K562 (cell line): ENCODE results near the gene NPAS3. TPM values are rescaled to one million over a fixed set of nuclear protein-coding genes. Genes with fewer than 3 reads are reported as not detected.

ENCODE experiments used
- ATAC-seq: fragments of 200-7000 bp; cut with Tn5 transposase; 3 replicates; pipeline ENCODE4 v1.9.1; 2020; ENCODE audit warnings: moderate library complexity
- BruUV-seq: library from RNA; stranded (reverse); fragments of 400-500 nt; replicated peaks from 2 replicates; lab custom pipeline; 2021; lab: Mats Ljungman, UMichigan
- CTCF ChIA-PET: fragments of 300-600 bp; formaldehyde crosslinking; extraction: SDS; loops from one replicate; lab custom pipeline; 2021; ENCODE audit warnings: low intra/inter-chr PET ratio; lab: Yijun Ruan, JAX
- POLR2A ChIA-PET: fragments of 300-600, 350-650 bp; sonication (Branson Sonifier 250); formaldehyde crosslinking; extraction: SDS; loops from one replicate; lab custom pipeline; 2021; ENCODE audit warnings: antibody characterized with exemption, inconsistent platforms; lab: Yijun Ruan, JAX
- DNase-seq, 4 experiments: peaks; one replicate each; pipeline versions ENCODE4 v3.0.0 to v3.0.0-alpha.2; 2011 to 2018; ENCODE audit warnings: low spot score in 3 of 4, mixed read lengths in 3 of 4; ENCODE audit errors: extremely low read depth in 1 of 4
- FAIRE-seq: peaks from 2 replicates; lab custom pipeline; 2011; peaks lifted over from hg19 to GRCh38; lab: Jason Lieb, UNC
- H2AFZ ChIP-seq: 2 replicates; pipeline ENCODE4 v1.6.0; 2011; ENCODE audit warnings: low read depth, low read length, control low read depth, inconsistent platforms
- H3K27ac ChIP-seq: fragments of 200-600 bp; 3 replicates; pipeline ENCODE4 v1.8.0; 2011; ENCODE audit warnings: low read depth, mild to moderate bottlenecking, control low read depth, inconsistent platforms, low read length, moderate library complexity, mixed read lengths; ENCODE audit errors: extremely low read depth
- H3K27me3 ChIP-seq, 2 experiments: fragments of 300-600 bp in 1 of 2; 2 replicates in 1 of 2; 3 replicates in 1 of 2; pipeline versions ENCODE4 v1.6.0 to v1.8.0; 2011; ENCODE audit warnings: inconsistent platforms in 2 of 2, low read length in 2 of 2, mild to moderate bottlenecking in 1 of 2, mixed read lengths in 1 of 2, moderate library complexity in 1 of 2; ENCODE audit not compliant: control insufficient read depth in 2 of 2, insufficient read depth in 2 of 2
- H3K36me3 ChIP-seq: fragments of 300-600 bp; 3 replicates; pipeline ENCODE4 v1.8.0; 2011; ENCODE audit warnings: mild to moderate bottlenecking, low read length, inconsistent platforms; ENCODE audit not compliant: control insufficient read depth, insufficient read depth
- H3K4me1 ChIP-seq, 2 experiments: fragments of 200-600 bp in 1 of 2; replicated peaks in 1 of 2; 2 replicates in 1 of 2; 3 replicates in 1 of 2; pipeline versions ENCODE4 v1.5.1 to v1.8.0; 2011; ENCODE audit warnings: inconsistent platforms in 2 of 2, low read length in 2 of 2, mild to moderate bottlenecking in 1 of 2, mixed read lengths in 1 of 2, moderate library complexity in 1 of 2; ENCODE audit not compliant: control insufficient read depth in 2 of 2, insufficient read depth in 2 of 2
- H3K4me2 ChIP-seq: 2 replicates; pipeline ENCODE4 v1.6.1; 2011; ENCODE audit warnings: low read length, control low read depth, inconsistent platforms, mixed read lengths; ENCODE audit not compliant: insufficient read depth
- H3K4me3 ChIP-seq: fragments of 200-600 bp; sonication (generic), shearing (Covaris generic); 2 replicates; pipeline ENCODE4 v1.5.1; 2016; ENCODE audit warnings: control low read depth, inconsistent platforms
- H3K79me2 ChIP-seq: fragments of 200-600 bp; 3 replicates; pipeline ENCODE4 v1.8.0; 2011; ENCODE audit warnings: low read length, inconsistent platforms; ENCODE audit not compliant: control insufficient read depth, insufficient read depth
- H3K9ac ChIP-seq, 2 experiments: 2 replicates each; pipeline versions ENCODE4 v1.6.0 to v1.6.1; 2011; ENCODE audit warnings: low read depth in 2 of 2, low read length in 2 of 2, control low read depth in 1 of 2, inconsistent platforms in 1 of 2, mild to moderate bottlenecking in 1 of 2, mixed read lengths in 1 of 2; ENCODE audit not compliant: insufficient read depth in 1 of 2
- H3K9me1 ChIP-seq: one replicate; pipeline ENCODE4 v1.6.0; 2011; ENCODE audit warnings: inconsistent platforms, mild to moderate bottlenecking, low read length, moderate library complexity; ENCODE audit not compliant: control insufficient read depth, insufficient read depth
- H3K9me3 ChIP-seq: replicated peaks from 2 replicates; pipeline ENCODE4 v1.5.1; 2011; ENCODE audit warnings: low read depth, low read length, inconsistent platforms; ENCODE audit not compliant: control insufficient read depth, insufficient read depth
- H4K20me1 ChIP-seq: replicated peaks from 2 replicates; pipeline ENCODE4 v1.6.1; 2011; ENCODE audit warnings: low read length, inconsistent platforms, mixed read lengths; ENCODE audit not compliant: control insufficient read depth, insufficient read depth
- ESRRA ChIP-seq: fragments of 450-650 bp; IDR thresholded peaks from 2 replicates; pipeline ENCODE4 v1.6.1; 2014; ENCODE audit warnings: low read depth, mild to moderate bottlenecking, moderate library complexity, borderline replicate concordance
- LEF1 ChIP-seq: fragments of 450-650 bp; IDR thresholded peaks from 2 replicates; pipeline ENCODE4 v1.6.1; 2016; ENCODE audit warnings: mild to moderate bottlenecking
- NFRKB ChIP-seq: fragments of 450-650 bp; IDR thresholded peaks from 2 replicates; pipeline ENCODE4 v1.6.1; 2016; ENCODE audit warnings: low read depth
- RBM15 ChIP-seq: fragments of 200-400 bp; formaldehyde crosslinking; IDR thresholded peaks from 2 replicates; pipeline ENCODE4 v1.6.1; 2018; ENCODE audit warnings: mild to moderate bottlenecking, low read length, moderate library complexity; ENCODE audit not compliant: insufficient read depth
- TGIF2 ChIP-seq: sonication (generic); formaldehyde crosslinking; IDR thresholded peaks from 2 replicates; pipeline ENCODE4 v1.8.1; 2022; ENCODE audit warnings: mild to moderate bottlenecking, missing genetic modification reagents, moderate library complexity
- ZNF212 ChIP-seq: fragments of 450-650 bp; formaldehyde crosslinking; IDR thresholded peaks from 2 replicates; pipeline ENCODE4 v1.4.0; 2020; ENCODE audit warnings: mild to moderate bottlenecking
- ZNF3 ChIP-seq: fragments of 250-450 bp; sonication (Bioruptor Pico); IDR thresholded peaks from 2 replicates; pipeline ENCODE4 v1.5.0; 2021; ENCODE audit warnings: mild to moderate bottlenecking, moderate library complexity
- WGBS: fragments of 100-300 bp; shearing (Covaris generic); methylation state at CpG from one replicate; pipeline ENCODE4 v1.1.6; 2016; ENCODE audit warnings: low coverage, mixed read lengths; ENCODE audit not compliant: insufficient coverage; ENCODE audit errors: missing lambda C conversion rate; 5-methylcytosine and 5-hydroxymethylcytosine counted together
- in situ Hi-C: fragments of 300-500 bp; cut with MboI; formaldehyde crosslinking; loops from 4 replicates; pipeline ENCODE4 v1.15.0; 2018; ENCODE audit warnings: inconsistent platforms, mixed read lengths
- intact Hi-C: fragments of 100-400 bp; cut with micrococcal nuclease; formaldehyde crosslinking; loops from 2 replicates; pipeline ENCODE4 v1.14.2; 2022
- polyA plus RNA-seq, 8 experiments: library from polyadenylated mRNA; depleted of rRNA in 4 of 8; stranded (reverse) in 5 of 8; unstranded in 3 of 8; fragments of >200 nt; fragmentation: Nextera tagmentation in 2 of 8; fragmentation: Illumina TruSeq in 1 of 8; extraction: Ambion mirVana in 2 of 8; extraction: Trizol in 1 of 8; gene quantifications; 2 replicates each; pipeline versions ENCODE4 v1.2.1 to v1.2.3, GENCODE V29; 2011 to 2014; ENCODE audit warnings: inconsistent platforms in 1 of 8, missing spikeins in 1 of 8
- total RNA-seq, 7 experiments: library from RNA; depleted of rRNA in 6 of 7; stranded (reverse); fragments of >200 nt in 6 of 7; fragmentation: Illumina TruSeq in 2 of 7; extraction: Trizol in 2 of 7; gene quantifications; 2 replicates each; pipeline versions ENCODE4 v1.2.1 to v1.2.3, GENCODE V29; 2011 to 2021; ENCODE audit warnings: low replicate concordance in 1 of 7
- TF ChIP-seq, protein P1 (sequence below): fragments of 450-650 bp; IDR thresholded peaks from 2 replicates; pipeline ENCODE4 v1.7.0; 2016; ENCODE audit warnings: borderline replicate concordance
- TF ChIP-seq, protein P2 (sequence below): IDR thresholded peaks from 2 replicates; pipeline ENCODE4 v1.6.1; 2012; ENCODE audit warnings: low read depth, low read length, improper control_type of control experiment, borderline replicate concordance

NPAS3 gene
- total and polyA plus RNA-seq, 9 of the 15 experiments (the other 6 are each of a cell fraction or from before 2014, with no cell fraction given): 0.04 TPM; not detected in 8

DNA sequence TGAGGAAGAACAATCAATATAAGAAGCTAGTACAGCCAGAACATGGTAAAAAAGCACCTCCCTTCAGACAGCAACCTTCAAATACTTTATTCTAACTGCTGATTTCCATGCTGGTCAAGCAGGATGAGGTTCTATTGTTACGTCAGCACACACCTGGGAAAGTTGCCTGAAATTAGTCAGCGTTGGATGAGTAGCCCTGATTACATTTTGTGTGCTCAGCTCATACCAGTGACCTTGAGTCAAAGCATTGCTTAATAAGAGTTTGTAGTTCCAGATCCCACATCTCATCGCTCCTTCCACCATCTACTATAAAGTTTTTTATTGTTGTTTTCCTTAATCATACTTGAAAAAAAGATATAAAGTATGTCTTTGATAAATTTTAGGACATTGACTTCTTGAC is 650.7 kb downstream of the NPAS3 start:
- no peaks in the 10 kb centered on the region for H3K4me1 ChIP-seq
- no peak overlapping the region for H2AFZ ChIP-seq
- H3K9ac ChIP-seq: no peak overlapping the region
- H3K4me3 ChIP-seq: no peak overlapping the region
- H3K27ac ChIP-seq: no peak overlapping the region
- H3K9me3 ChIP-seq: no peaks in the 10 kb centered on the region
- in situ Hi-C loops (no loop called here), intact Hi-C loops (no loop called here)
- no peak for TF ChIP-seq ZNF3 (CRISPR knock-in tag)
- TF ChIP-seq TGIF2 (CRISPR knock-in tag): no peak
- no peak for TF ChIP-seq LEF1
- no peak for TF ChIP-seq ZNF212 (CRISPR knock-in tag)
- no peak for TF ChIP-seq NFRKB
- TF ChIP-seq ESRRA: no peak
- TF ChIP-seq, protein P1, sequence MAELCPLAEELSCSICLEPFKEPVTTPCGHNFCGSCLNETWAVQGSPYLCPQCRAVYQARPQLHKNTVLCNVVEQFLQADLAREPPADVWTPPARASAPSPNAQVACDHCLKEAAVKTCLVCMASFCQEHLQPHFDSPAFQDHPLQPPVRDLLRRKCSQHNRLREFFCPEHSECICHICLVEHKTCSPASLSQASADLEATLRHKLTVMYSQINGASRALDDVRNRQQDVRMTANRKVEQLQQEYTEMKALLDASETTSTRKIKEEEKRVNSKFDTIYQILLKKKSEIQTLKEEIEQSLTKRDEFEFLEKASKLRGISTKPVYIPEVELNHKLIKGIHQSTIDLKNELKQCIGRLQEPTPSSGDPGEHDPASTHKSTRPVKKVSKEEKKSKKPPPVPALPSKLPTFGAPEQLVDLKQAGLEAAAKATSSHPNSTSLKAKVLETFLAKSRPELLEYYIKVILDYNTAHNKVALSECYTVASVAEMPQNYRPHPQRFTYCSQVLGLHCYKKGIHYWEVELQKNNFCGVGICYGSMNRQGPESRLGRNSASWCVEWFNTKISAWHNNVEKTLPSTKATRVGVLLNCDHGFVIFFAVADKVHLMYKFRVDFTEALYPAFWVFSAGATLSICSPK: no peak
- TF ChIP-seq RBM15: no peak
- TF ChIP-seq, protein P2, sequence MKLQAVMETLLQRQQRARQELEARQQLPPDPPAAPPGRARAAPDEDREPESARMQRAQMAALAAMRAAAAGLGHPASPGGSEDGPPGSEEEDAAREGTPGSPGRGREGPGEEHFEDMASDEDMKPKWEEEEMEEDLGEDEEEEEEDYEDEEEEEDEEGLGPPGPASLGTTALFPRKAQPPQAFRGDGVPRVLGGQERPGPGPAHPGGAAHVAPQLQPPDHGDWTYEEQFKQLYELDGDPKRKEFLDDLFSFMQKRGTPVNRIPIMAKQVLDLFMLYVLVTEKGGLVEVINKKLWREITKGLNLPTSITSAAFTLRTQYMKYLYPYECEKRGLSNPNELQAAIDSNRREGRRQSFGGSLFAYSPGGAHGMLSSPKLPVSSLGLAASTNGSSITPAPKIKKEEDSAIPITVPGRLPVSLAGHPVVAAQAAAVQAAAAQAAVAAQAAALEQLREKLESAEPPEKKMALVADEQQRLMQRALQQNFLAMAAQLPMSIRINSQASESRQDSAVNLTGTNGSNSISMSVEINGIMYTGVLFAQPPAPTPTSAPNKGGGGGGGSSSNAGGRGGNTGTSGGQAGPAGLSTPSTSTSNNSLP: no peak
- no peak overlapping the region for H3K4me2 ChIP-seq
- H3K27me3 ChIP-seq: no peaks in the 10 kb centered on the region
- CTCF ChIA-PET: no interaction called here
- POLR2A ChIA-PET: no interaction called here
- H4K20me1 ChIP-seq: no peaks in the 10 kb centered on the region
- no peaks in the 10 kb centered on the region for H3K36me3 ChIP-seq
- DNase-seq (no peak), ATAC-seq (no peak), FAIRE-seq (no peak)
- WGBS: 3% methylated on average over 3 of the region's 3 CpGs
- H3K9me1 ChIP-seq: no peaks in the 10 kb centered on the region
- no peaks in the 10 kb centered on the region for H3K79me2 ChIP-seq
- BruUV-seq: no TSS peak
